HG03045 (cell line): ENCODE data around the gene KAZN.

ENCODE experiments used
- ATAC-seq: cut with Tn5 transposase; IDR thresholded peaks from one replicate; pipeline ENCODE4 v1.9.1; 2021; ENCODE audit warnings: mild to moderate bottlenecking, moderate library complexity; ENCODE audit not compliant: unreplicated experiment

Gene KAZN

GRCh38 chr1:15158506-15159165, 560.2 kb downstream of the KAZN start:
- no peak for ATAC-seq

- ATAC-seq: no peak
Measured at GRCh38 chr1:15159166-15159555, 560.7 kb downstream of the KAZN start.

- no peak for ATAC-seq
Measured at GRCh38 chr1:15160626-15161025, 562.1 kb downstream of the KAZN start.

GRCh38 chr1:15167386-15167785, 568.9 kb downstream of the KAZN start:
- no peak for ATAC-seq
